Activated naive CD8-positive, alpha-beta T cell treated with anti-CD3 and anti-CD28 coated beads, Interleukin-2, amount 50 U/mL, for 24 hours (primary cell): Measurements from ENCODE around the gene CHST7.

Source experiments
- ATAC-seq: fragments of 150-1000 bp; cut with Tn5 transposase; one replicate; pipeline ENCODE4 v1.10.0; 2021
- DNase-seq: peaks from one replicate; pipeline ENCODE4 v3.0.0; 2021
- H3K27ac Mint-ChIP-seq: one replicate; pipeline ENCODE4 v1.8.0; 2021; ENCODE audit warnings: mild to moderate bottlenecking, mixed read lengths
- H3K27me3 Mint-ChIP-seq: one replicate; pipeline ENCODE4 v1.8.0; 2021; ENCODE audit warnings: mixed read lengths
- H3K36me3 Mint-ChIP-seq: one replicate; pipeline ENCODE4 v1.8.0; 2021; ENCODE audit warnings: low read depth, mixed read lengths
- H3K4me1 Mint-ChIP-seq: one replicate; pipeline ENCODE4 v1.8.0; 2021; ENCODE audit warnings: mixed read lengths
- H3K4me3 Mint-ChIP-seq: one replicate; pipeline ENCODE4 v1.8.0; 2021; ENCODE audit warnings: mild to moderate bottlenecking, moderate library complexity, mixed read lengths
- H3K9me3 Mint-ChIP-seq: one replicate; pipeline ENCODE4 v1.8.0; 2021; ENCODE audit warnings: mixed read lengths

The CHST7 gene

GRCh38 chrX:46582325-46582724 lies 8.8 kb downstream of the CHST7 start:
- H3K4me1 Mint-ChIP-seq = peaks cover 18% of the 10 kb centered on the region
- H3K9me3 Mint-ChIP-seq = no peaks in the 10 kb centered on the region
- H3K27me3 Mint-ChIP-seq = no peaks in the 10 kb centered on the region
- DNase-seq = no peak
- no peak overlapping the region for H3K27ac Mint-ChIP-seq
- H3K4me3 Mint-ChIP-seq = no peak overlapping the region
- no peaks in the 10 kb centered on the region for H3K36me3 Mint-ChIP-seq
- no peak for ATAC-seq

GRCh38 chrX:46582966-46583365 lies 9.4 kb downstream of the CHST7 start:
- H3K27ac Mint-ChIP-seq = no peak overlapping the region
- no peak for DNase-seq
- H3K36me3 Mint-ChIP-seq = no peaks in the 10 kb centered on the region
- no peak overlapping the region for H3K4me3 Mint-ChIP-seq
- H3K27me3 Mint-ChIP-seq = no peaks in the 10 kb centered on the region
- no peaks in the 10 kb centered on the region for H3K9me3 Mint-ChIP-seq
- H3K4me1 Mint-ChIP-seq = peaks cover 18% of the 10 kb centered on the region
- ATAC-seq = no peak

- H3K4me3 Mint-ChIP-seq = no peak overlapping the region
- H3K36me3 Mint-ChIP-seq = no peaks in the 10 kb centered on the region
- ATAC-seq (no peak), DNase-seq (no peak)
- H3K27ac Mint-ChIP-seq = no peak overlapping the region
- no peaks in the 10 kb centered on the region for H3K27me3 Mint-ChIP-seq
- no peaks in the 10 kb centered on the region for H3K9me3 Mint-ChIP-seq
- peaks cover 22% of the 10 kb centered on the region for H3K4me1 Mint-ChIP-seq
Observed at GRCh38 chrX:46584736-46585135, 11.2 kb downstream of the CHST7 start.

GRCh38 chrX:46587158-46587557 lies 13.6 kb downstream of the CHST7 start:
- Mint-ChIP-seq H3K36me3 (no peaks in the 10 kb centered on the region), H3K27me3 (no peaks in the 10 kb centered on the region), H3K4me1 (peaks cover 26% of the 10 kb centered on the region), H3K4me3 (no peak overlapping the region), H3K27ac (peak overlapping the region; percentile 52), H3K9me3 (no peaks in the 10 kb centered on the region)
- peak; percentile 66 for ATAC-seq
- no peak for DNase-seq

- no peak for DNase-seq
- no peak for ATAC-seq
- Mint-ChIP-seq H3K27me3 (no peaks in the 10 kb centered on the region), H3K27ac (peak overlapping the region; percentile 59), H3K36me3 (no peaks in the 10 kb centered on the region), H3K9me3 (no peaks in the 10 kb centered on the region), H3K4me1 (peaks cover 26% of the 10 kb centered on the region), H3K4me3 (peak overlapping the region; percentile 6)
Observed at GRCh38 chrX:46587753-46588171, 14.2 kb downstream of the CHST7 start.

- H3K27me3 Mint-ChIP-seq = no peaks in the 10 kb centered on the region
- H3K27ac Mint-ChIP-seq = peak overlapping the region; percentile 59
- H3K9me3 Mint-ChIP-seq = no peaks in the 10 kb centered on the region
- H3K4me3 Mint-ChIP-seq = peak overlapping the region; percentile 6
- ATAC-seq (no peak), DNase-seq (peak; percentile 30)
- peaks cover 26% of the 10 kb centered on the region for H3K4me1 Mint-ChIP-seq
- H3K36me3 Mint-ChIP-seq = no peaks in the 10 kb centered on the region
Observed at GRCh38 chrX:46588263-46588662, 14.7 kb downstream of the CHST7 start.

GRCh38 chrX:46589977-46590723 lies 16.6 kb downstream of the CHST7 start:
- no peak overlapping the region for H3K27ac Mint-ChIP-seq
- H3K4me1 Mint-ChIP-seq = peaks cover 22% of the 10 kb centered on the region
- ATAC-seq (no peak), DNase-seq (no peak)
- H3K27me3 Mint-ChIP-seq = no peaks in the 10 kb centered on the region
- H3K9me3 Mint-ChIP-seq = no peaks in the 10 kb centered on the region
- no peak overlapping the region for H3K4me3 Mint-ChIP-seq
- peaks cover 1% of the 10 kb centered on the region for H3K36me3 Mint-ChIP-seq

GRCh38 chrX:46595084-46595483 lies 21.5 kb downstream of the CHST7 start:
- H3K27me3 Mint-ChIP-seq = no peaks in the 10 kb centered on the region
- ATAC-seq (no peak), DNase-seq (no peak)
- H3K4me3 Mint-ChIP-seq = no peak overlapping the region
- peaks cover 6% of the 10 kb centered on the region for H3K4me1 Mint-ChIP-seq
- no peak overlapping the region for H3K27ac Mint-ChIP-seq
- H3K9me3 Mint-ChIP-seq = no peaks in the 10 kb centered on the region
- H3K36me3 Mint-ChIP-seq = peaks cover 3% of the 10 kb centered on the region

- no peaks in the 10 kb centered on the region for H3K27me3 Mint-ChIP-seq
- ATAC-seq (no peak), DNase-seq (no peak)
- H3K27ac Mint-ChIP-seq = no peak overlapping the region
- H3K4me3 Mint-ChIP-seq = no peak overlapping the region
- H3K36me3 Mint-ChIP-seq = peaks cover 15% of the 10 kb centered on the region
- H3K4me1 Mint-ChIP-seq = peaks cover 2% of the 10 kb centered on the region
- no peaks in the 10 kb centered on the region for H3K9me3 Mint-ChIP-seq
Observed at GRCh38 chrX:46597208-46597607, 23.6 kb downstream of the CHST7 start.

- no peak for ATAC-seq
- no peak overlapping the region for H3K27ac Mint-ChIP-seq
- H3K36me3 Mint-ChIP-seq = peaks cover 15% of the 10 kb centered on the region
- H3K4me3 Mint-ChIP-seq = no peak overlapping the region
- no peak for DNase-seq
- no peaks in the 10 kb centered on the region for H3K27me3 Mint-ChIP-seq
- peaks cover 2% of the 10 kb centered on the region for H3K4me1 Mint-ChIP-seq
- H3K9me3 Mint-ChIP-seq = no peaks in the 10 kb centered on the region
Observed at GRCh38 chrX:46597771-46598170, 24.2 kb downstream of the CHST7 start.

GRCh38 chrX:46599051-46599560 lies 25.5 kb downstream of the CHST7 start:
- Mint-ChIP-seq H3K9me3 (no peaks in the 10 kb centered on the region), H3K4me1 (peaks cover 2% of the 10 kb centered on the region), H3K4me3 (no peak overlapping the region), H3K27me3 (no peaks in the 10 kb centered on the region), H3K36me3 (peaks cover 19% of the 10 kb centered on the region), H3K27ac (no peak overlapping the region)
- ATAC-seq (no peak), DNase-seq (no peak)

- no peak overlapping the region for H3K4me3 Mint-ChIP-seq
- ATAC-seq = no peak
- H3K4me1 Mint-ChIP-seq = no peaks in the 10 kb centered on the region
- no peaks in the 10 kb centered on the region for H3K9me3 Mint-ChIP-seq
- H3K27ac Mint-ChIP-seq = no peak overlapping the region
- DNase-seq = no peak
- H3K36me3 Mint-ChIP-seq = peaks cover 21% of the 10 kb centered on the region
- no peaks in the 10 kb centered on the region for H3K27me3 Mint-ChIP-seq
Observed at GRCh38 chrX:46601283-46601682, 27.7 kb downstream of the CHST7 start.

GRCh38 chrX:46602468-46603102 lies 29.0 kb downstream of the CHST7 start:
- Mint-ChIP-seq H3K27ac (no peak overlapping the region), H3K36me3 (peaks cover 25% of the 10 kb centered on the region), H3K4me3 (no peak overlapping the region), H3K27me3 (no peaks in the 10 kb centered on the region), H3K4me1 (no peaks in the 10 kb centered on the region), H3K9me3 (no peaks in the 10 kb centered on the region)
- ATAC-seq (no peak), DNase-seq (no peak)

- Mint-ChIP-seq H3K27me3 (no peaks in the 10 kb centered on the region), H3K4me1 (peaks cover 22% of the 10 kb centered on the region), H3K36me3 (peaks cover 11% of the 10 kb centered on the region), H3K27ac (no peak overlapping the region), H3K4me3 (no peak overlapping the region), H3K9me3 (no peaks in the 10 kb centered on the region)
- ATAC-seq (no peak), DNase-seq (no peak)
Observed at GRCh38 chrX:46607916-46608315, 34.4 kb downstream of the CHST7 start.

GRCh38 chrX:46610070-46610658 lies 36.6 kb downstream of the CHST7 start:
- DNase-seq (no peak), ATAC-seq (no peak)
- Mint-ChIP-seq H3K36me3 (peaks cover 13% of the 10 kb centered on the region), H3K27ac (no peak overlapping the region), H3K4me1 (peaks cover 22% of the 10 kb centered on the region), H3K4me3 (no peak overlapping the region), H3K27me3 (no peaks in the 10 kb centered on the region), H3K9me3 (no peaks in the 10 kb centered on the region)
